H1 (cell line): ENCODE data around the gene PLIN4. TPM values are rescaled to one million over a fixed set of nuclear protein-coding genes. Genes with fewer than 3 reads are reported as not detected.

ENCODE experiments used
- CTCF ChIA-PET: fragments of 300-600 bp; sonication (Branson Sonifier 250); formaldehyde crosslinking; loops from one replicate; lab custom pipeline; 2021; ENCODE audit not compliant: partially characterized antibody; lab: Charles Lee
- POLR2A ChIA-PET: fragments of 300-600 bp; sonication (Branson Sonifier 250); formaldehyde crosslinking; loops from one replicate; lab custom pipeline; 2021; ENCODE audit warnings: inconsistent platforms; ENCODE audit not compliant: partially characterized antibody; lab: Charles Lee
- DNase-seq, 2 experiments: peaks; one replicate each; pipeline versions ENCODE4 v3.0.0 to v3.0.0-alpha.2; 2010 to 2022; ENCODE audit warnings: low spot score in 2 of 2, low read depth in 1 of 2, mixed read lengths in 1 of 2
- FAIRE-seq: peaks from 2 replicates; lab custom pipeline; 2011; peaks lifted over from hg19 to GRCh38; lab: Jason Lieb, UNC
- H2AFZ ChIP-seq: 2 replicates; pipeline ENCODE4 v1.8.1; 2012; ENCODE audit warnings: low read length, inconsistent platforms
- H2AK5ac ChIP-seq: 2 replicates; pipeline ENCODE4 v1.6.1; 2013; ENCODE audit warnings: low read depth, low read length
- H2BK120ac ChIP-seq: replicated peaks from 2 replicates; pipeline ENCODE3; 2013; ENCODE audit warnings: low read depth, low read length, inconsistent platforms
- H2BK12ac ChIP-seq: 2 replicates; pipeline ENCODE4 v1.6.1; 2013; ENCODE audit warnings: low read depth, low read length
- H2BK15ac ChIP-seq: 2 replicates; pipeline ENCODE4 v1.6.1; 2013; ENCODE audit warnings: low read length
- H2BK20ac ChIP-seq: 2 replicates; pipeline ENCODE4 v1.6.1; 2013; ENCODE audit warnings: low read length
- H2BK5ac ChIP-seq: 2 replicates; pipeline ENCODE4 v1.6.1; 2013; ENCODE audit warnings: low read depth, low read length
- H3K14ac ChIP-seq: 2 replicates; pipeline ENCODE4 v1.6.1; 2013; ENCODE audit warnings: inconsistent platforms; ENCODE audit not compliant: insufficient read length
- H3K18ac ChIP-seq: 2 replicates; pipeline ENCODE4 v1.6.1; 2013; ENCODE audit warnings: low read length; ENCODE audit errors: extremely low read depth
- H3K23ac ChIP-seq: 2 replicates; pipeline ENCODE4 v1.6.1; 2013; ENCODE audit warnings: inconsistent platforms; ENCODE audit not compliant: insufficient read length
- H3K23me2 ChIP-seq: 2 replicates; pipeline ENCODE4 v1.6.1; 2013; ENCODE audit warnings: low read depth, low read length
- H3K27ac ChIP-seq: 2 replicates; pipeline ENCODE4 v1.6.1; 2011; ENCODE audit warnings: low read depth, low read length, inconsistent platforms
- H3K27me3 ChIP-seq, 4 experiments: replicated peaks in 1 of 4; 1 replicate in 1 of 4; 2 replicates in 3 of 4; pipeline versions ENCODE4 v1.6.1 to v1.8.1; 2011 to 2013; ENCODE audit warnings: low read length in 3 of 4, mild to moderate bottlenecking in 3 of 4, inconsistent platforms in 2 of 4, mixed read lengths in 2 of 4, moderate library complexity in 1 of 4; ENCODE audit not compliant: control insufficient read depth in 3 of 4, insufficient read depth in 3 of 4; ENCODE audit errors: extremely low read depth in 1 of 4
- H3K36me3 ChIP-seq, 4 experiments: 2 replicates each; pipeline versions ENCODE4 v1.6.1 to v1.8.1; 2011 to 2013; ENCODE audit warnings: mild to moderate bottlenecking in 4 of 4, low read length in 3 of 4, moderate library complexity in 2 of 4, control low read depth in 1 of 4, inconsistent platforms in 1 of 4; ENCODE audit not compliant: insufficient read depth in 4 of 4, control insufficient read depth in 2 of 4
- H3K4ac ChIP-seq: replicated peaks from 2 replicates; pipeline ENCODE3; 2013; ENCODE audit warnings: low read length, low read depth, mixed read lengths, inconsistent platforms; ENCODE audit not compliant: insufficient read length
- H3K4me1 ChIP-seq, 4 experiments: replicated peaks in 1 of 4; 1 replicate in 1 of 4; 2 replicates in 3 of 4; pipeline versions ENCODE4 v1.6.1 to v1.8.1; 2011 to 2013; ENCODE audit warnings: low read length in 3 of 4, inconsistent platforms in 2 of 4, mixed read lengths in 1 of 4; ENCODE audit not compliant: insufficient read depth in 4 of 4, control insufficient read depth in 3 of 4
- H3K4me2 ChIP-seq, 2 experiments: 2 replicates each; pipeline versions ENCODE4 v1.6.1 to v1.8.1; 2011 to 2013; ENCODE audit warnings: low read depth in 2 of 2, low read length in 2 of 2, control low read depth in 1 of 2, inconsistent platforms in 1 of 2, mild to moderate bottlenecking in 1 of 2; ENCODE audit not compliant: insufficient read depth in 1 of 2
- H3K4me3 ChIP-seq, 4 experiments: fragments of 200-600, 300-600 bp in 1 of 4; sonication (generic), shearing (Covaris generic), sonication (Bioruptor Twin) in 1 of 4; 2 replicates each; pipeline versions ENCODE4 v1.5.1 to v1.8.1; 2011 to 2016; ENCODE audit warnings: low read length in 4 of 4, low read depth in 3 of 4, control low read depth in 2 of 4, inconsistent platforms in 2 of 4, mild to moderate bottlenecking in 2 of 4, mixed read lengths in 1 of 4, moderate library complexity in 1 of 4; ENCODE audit not compliant: insufficient read depth in 2 of 4; ENCODE audit errors: extremely low read depth in 1 of 4
- H3K56ac ChIP-seq: replicated peaks from 2 replicates; pipeline ENCODE3; 2013; ENCODE audit warnings: low read depth, mild to moderate bottlenecking, mixed read lengths, low read length, inconsistent platforms; ENCODE audit not compliant: insufficient read length
- H3K79me1 ChIP-seq: 2 replicates; pipeline ENCODE4 v1.6.1; 2013; ENCODE audit warnings: low read depth, low read length, control low read depth
- H3K79me2 ChIP-seq, 2 experiments: 2 replicates each; pipeline versions ENCODE4 v1.6.1 to v1.8.1; 2012 to 2013; ENCODE audit warnings: low read length in 2 of 2, mild to moderate bottlenecking in 2 of 2, inconsistent platforms in 1 of 2; ENCODE audit not compliant: insufficient read depth in 2 of 2, control insufficient read depth in 1 of 2
- H3K9ac ChIP-seq, 4 experiments: replicated peaks in 1 of 4; 1 replicate in 1 of 4; 2 replicates in 3 of 4; pipeline versions ENCODE4 v1.6.1 to v1.8.1; 2011 to 2013; ENCODE audit warnings: low read depth in 3 of 4, low read length in 3 of 4, control low read depth in 2 of 4, mild to moderate bottlenecking in 2 of 4, moderate library complexity in 2 of 4, inconsistent platforms in 1 of 4; ENCODE audit errors: extremely low read depth in 1 of 4
- H3K9me3 ChIP-seq, 2 experiments: 2 replicates each; pipeline versions ENCODE4 v1.6.1 to v1.8.1; 2012 to 2013; ENCODE audit warnings: mild to moderate bottlenecking in 2 of 2, moderate library complexity in 2 of 2, control low read depth in 1 of 2, inconsistent platforms in 1 of 2, low read depth in 1 of 2, low read length in 1 of 2, mixed read lengths in 1 of 2; ENCODE audit not compliant: insufficient read depth in 2 of 2
- H4K20me1 ChIP-seq, 2 experiments: replicated peaks in 1 of 2; 2 replicates each; pipeline versions ENCODE3 to v1.8.1; 2011 to 2013; ENCODE audit warnings: inconsistent platforms in 2 of 2, low read length in 2 of 2, mild to moderate bottlenecking in 1 of 2; ENCODE audit not compliant: insufficient read depth in 2 of 2, control insufficient read depth in 1 of 2
- H4K5ac ChIP-seq: 2 replicates; pipeline ENCODE4 v1.6.1; 2013; ENCODE audit warnings: low read length, low read depth, mixed read lengths, inconsistent platforms; ENCODE audit not compliant: insufficient read length
- H4K8ac ChIP-seq: 2 replicates; pipeline ENCODE4 v1.8.0; 2013; ENCODE audit warnings: mild to moderate bottlenecking, moderate library complexity, low read length, inconsistent platforms; ENCODE audit not compliant: insufficient read depth; ENCODE audit errors: extremely low read depth
- H4K91ac ChIP-seq: replicated peaks from 2 replicates; pipeline ENCODE3; 2013; ENCODE audit warnings: low read length, mixed read lengths, inconsistent platforms; ENCODE audit not compliant: insufficient read length
- BRCA1 ChIP-seq: IDR thresholded peaks from 2 replicates; pipeline ENCODE4 v1.6.1; 2012; ENCODE audit warnings: low read depth, low read length, improper control_type of control experiment
- POLR2AphosphoS5 ChIP-seq: IDR thresholded peaks from 2 replicates; pipeline ENCODE4 v1.6.1; 2011; ENCODE audit warnings: low read depth, low read length
- RAD21 ChIP-seq, 2 experiments: IDR thresholded peaks in 1 of 2; conservative IDR thresholded peaks in 1 of 2; 2 replicates each; pipeline ENCODE4 v1.6.1; 2011; ENCODE audit warnings: low read depth in 2 of 2, low read length in 2 of 2, improper control_type of control experiment in 1 of 2, inconsistent platforms in 1 of 2, mild to moderate bottlenecking in 1 of 2, moderate library complexity in 1 of 2
- WGBS, 2 experiments: shearing (Covaris generic) in 1 of 2; methylation state at CpG; one replicate each; pipeline versions ENCODE4 v1.1.6 to v1.1.7; 2013 to 2015; ENCODE audit warnings: low lambda C conversion rate in 2 of 2, mixed read lengths in 2 of 2, inconsistent platforms in 1 of 2, low coverage in 1 of 2, missing lambda C conversion rate in 1 of 2; ENCODE audit not compliant: insufficient replicate concordance in 2 of 2, insufficient coverage in 1 of 2, insufficient read length in 1 of 2; ENCODE audit errors: extremely low coverage in 1 of 2, missing lambda C conversion rate in 1 of 2; 5-methylcytosine and 5-hydroxymethylcytosine counted together
- polyA plus RNA-seq, 7 experiments: library from polyadenylated mRNA; depleted of rRNA in 3 of 7; stranded (reverse) in 5 of 7; unstranded in 2 of 7; fragments of >200 nt in 5 of 7; fragments of 200-250 nt in 2 of 7; gene quantifications; 1 replicate in 5 of 7; 2 replicates in 1 of 7; 4 replicates in 1 of 7; pipeline versions ENCODE4 v1.2.1 to v1.2.3, GENCODE V29; 2011 to 2013; ENCODE audit warnings: missing spikeins in 2 of 7, mixed read lengths in 2 of 7
- total RNA-seq: library from RNA; stranded (reverse); fragmentation: NEBNext Ultra II Directional; extraction: Animal tissue kit (Norgen Biotek cat#: 25700); gene quantifications from 2 replicates; pipeline ENCODE4 v1.2.1, GENCODE V29; 2021

The PLIN4 gene
- total and polyA plus RNA-seq, 2 of the 8 experiments (the other 6 are each of a cell fraction or from before 2014, with no cell fraction given) = 0.35 to 0.45 TPM

GRCh38 chr19:4512070-4512469 is 6.2 kb downstream of the PLIN4 start:
- Histone ChIP-seq H2BK12ac (no peak overlapping the region), H3K9me3 (no peaks in the 10 kb centered on the region), H3K4ac (no peak overlapping the region), H2BK20ac (no peak overlapping the region), H2BK15ac (no peak overlapping the region), H3K23me2 (no peaks in the 10 kb centered on the region), H4K8ac (no peak overlapping the region), H3K23ac (no peak overlapping the region), H2AFZ (no peak overlapping the region), H3K4me1 (peaks cover 0 to 3% (median under 1%) of the 10 kb centered on the region in 4 experiments; a peak in 1 of 7 replicates), H4K91ac (no peak overlapping the region), H3K27me3 (peaks cover 4 to 51% (median 37%) of the 10 kb centered on the region in 4 experiments), H3K4me2 (no peak overlapping the region), H4K5ac (no peak overlapping the region), H3K27ac (no peak overlapping the region), H4K20me1 (peaks cover 7 to 8% of the 10 kb centered on the region in 2 experiments), H3K9ac (no peak overlapping the region), H3K18ac (no peak overlapping the region), H3K4me3 (no peak overlapping the region), H3K56ac (no peak overlapping the region), H3K79me1 (peaks cover 2% of the 10 kb centered on the region; the same call in 1 of the 2 replicates), H3K36me3 (no peaks in the 10 kb centered on the region), H2AK5ac (no peak overlapping the region), H3K14ac (no peak overlapping the region), H3K79me2 (no peaks in the 10 kb centered on the region), H2BK120ac (no peak overlapping the region), H2BK5ac (0 out of 2 replicates have a peak overlapping the region, but pooled peaks have one; percentile 54)
- WGBS, 2 experiments = 87% methylated on average over 17 of the region's 17 CpGs; no CpG with 5 or more reads in 1 of the 2 experiments
- ChIA-PET POLR2A (no interaction called here), CTCF (no interaction called here)
- FAIRE-seq (no peak), DNase-seq (no peak)
- TF ChIP-seq POLR2AphosphoS5 = no peak
- no peak for TF ChIP-seq BRCA1
- TF ChIP-seq RAD21 (IDR thresholded peaks at IDR 0.05 in 1 of 2, conservative IDR thresholded peaks at IDR 0.05 in 1 of 2; ENCODE audit: low read depth in 2 of 2, low read length in 2 of 2) = no peak
